Liver (tissue), 9 donors: ENCODE results near the gene FZR1. TPM values are rescaled to one million over a fixed set of nuclear protein-coding genes. Genes with fewer than 3 reads are reported as not detected.
A peak's percentile ranks its signal among the peaks of the same experiment; 100 is the strongest.

ENCODE experiments used
- DNase-seq: peaks from one replicate; pipeline ENCODE4 v3.0.0-alpha.2; 2017; ENCODE audit warnings: low spot score
- H3K27ac ChIP-seq, 2 donors: one replicate each; pipeline ENCODE4 v1.7.0; 2013; ENCODE audit warnings: inconsistent platforms in 2 of 2, low read length in 2 of 2, control low read depth in 1 of 2, low read depth in 1 of 2, mild to moderate bottlenecking in 1 of 2
- H3K27me3 ChIP-seq, 4 donors: one replicate each; pipeline versions ENCODE4 v1.6.1 to v1.7.0; 2013; ENCODE audit warnings: low read length in 3 of 4, inconsistent platforms in 1 of 4, mild to moderate bottlenecking in 1 of 4, moderate library complexity in 1 of 4; ENCODE audit not compliant: control insufficient read depth in 4 of 4, insufficient read depth in 4 of 4
- H3K36me3 ChIP-seq, 4 donors: one replicate each; pipeline versions ENCODE4 v1.6.1 to v1.7.0; 2013; ENCODE audit warnings: low read length in 3 of 4, mild to moderate bottlenecking in 3 of 4, low read depth in 1 of 4, moderate library complexity in 1 of 4; ENCODE audit not compliant: control insufficient read depth in 4 of 4, insufficient read depth in 3 of 4
- H3K4me1 ChIP-seq, 4 donors: one replicate each; pipeline versions ENCODE4 v1.6.1 to v1.7.0; 2013; ENCODE audit warnings: low read length in 3 of 4, mild to moderate bottlenecking in 3 of 4, moderate library complexity in 1 of 4; ENCODE audit not compliant: control insufficient read depth in 4 of 4, insufficient read depth in 4 of 4
- H3K4me3 ChIP-seq, 3 donors: one replicate each; pipeline versions ENCODE4 v1.6.1 to v1.7.0; 2013; ENCODE audit warnings: low read length in 3 of 3, control low read depth in 1 of 3, low read depth in 1 of 3, mild to moderate bottlenecking in 1 of 3
- H3K9ac ChIP-seq, 2 donors: one replicate each; pipeline ENCODE4 v1.7.0; 2013; ENCODE audit warnings: low read length in 2 of 2, mild to moderate bottlenecking in 2 of 2, moderate library complexity in 2 of 2, control low read depth in 1 of 2, low read depth in 1 of 2
- H3K9me3 ChIP-seq, 4 donors: one replicate each; pipeline versions ENCODE4 v1.6.1 to v1.7.0; 2013; ENCODE audit warnings: low read length in 3 of 4; ENCODE audit not compliant: control insufficient read depth in 4 of 4
- EGR1 ChIP-seq, 2 donors: IDR thresholded peaks; 2 replicates each; pipeline ENCODE4 v1.6.1; 2016 to 2018; ENCODE audit warnings: antibody characterized with exemption in 2 of 2, low read depth in 2 of 2
- FOXA1 ChIP-seq: IDR thresholded peaks from 2 replicates; pipeline ENCODE4 v1.6.1; 2016; ENCODE audit warnings: antibody characterized with exemption
- FOXA2 ChIP-seq: IDR thresholded peaks from 2 replicates; pipeline ENCODE4 v1.6.1; 2016; ENCODE audit warnings: antibody characterized with exemption
- GABPA ChIP-seq, 2 donors: IDR thresholded peaks in 1 of 2; conservative IDR thresholded peaks in 1 of 2; 2 replicates each; pipeline ENCODE4 v1.6.1; 2016; ENCODE audit warnings: antibody characterized with exemption in 2 of 2, mild to moderate bottlenecking in 1 of 2, moderate library complexity in 1 of 2
- HNF4A ChIP-seq, 2 donors: conservative IDR thresholded peaks; 2 replicates each; pipeline ENCODE4 v1.6.1; 2016; ENCODE audit warnings: antibody characterized with exemption in 2 of 2, mild to moderate bottlenecking in 2 of 2
- HNF4G ChIP-seq: IDR thresholded peaks from 2 replicates; pipeline ENCODE4 v1.6.1; 2016; ENCODE audit warnings: antibody characterized with exemption
- JUND ChIP-seq, 2 donors: IDR thresholded peaks; 2 replicates each; pipeline ENCODE4 v1.6.1; 2016; ENCODE audit warnings: antibody characterized with exemption in 2 of 2
- NR2F2 ChIP-seq: IDR thresholded peaks from 2 replicates; pipeline ENCODE4 v1.6.1; 2016; ENCODE audit warnings: antibody characterized with exemption
- RAD21 ChIP-seq, 2 donors: IDR thresholded peaks; 2 replicates each; pipeline ENCODE4 v1.6.1; 2016; ENCODE audit warnings: antibody characterized with exemption in 2 of 2, mild to moderate bottlenecking in 2 of 2
- RXRA ChIP-seq, 2 donors: IDR thresholded peaks; 2 replicates each; pipeline ENCODE4 v1.6.1; 2017 to 2018; ENCODE audit warnings: antibody characterized with exemption in 2 of 2, mild to moderate bottlenecking in 1 of 2
- SP1 ChIP-seq: IDR thresholded peaks from 2 replicates; pipeline ENCODE4 v1.6.1; 2018; ENCODE audit warnings: antibody characterized with exemption, mild to moderate bottlenecking
- WGBS: extraction: QIAGEN DNeasy Blood & Tissue Kit; methylation state at CpG from one replicate; pipeline ENCODE4 v1.1.7; 2013; 5-methylcytosine and 5-hydroxymethylcytosine counted together
- polyA plus RNA-seq, 2 donors: library from polyadenylated mRNA; stranded (reverse) in 1 of 2; unstranded in 1 of 2; fragments of 200-250 nt in 1 of 2; fragments of >200 nt in 1 of 2; fragmentation: Nextera tagmentation in 1 of 2; extraction: Ambion mirVana in 1 of 2; gene quantifications; one replicate each; pipeline versions ENCODE4 v1.2.1 to v1.2.3, GENCODE V29; 2013 to 2015
- total RNA-seq, 2 donors: library from RNA; depleted of rRNA; stranded (reverse); fragments of >200 nt; gene quantifications; one replicate each; pipeline ENCODE4 v1.2.3, GENCODE V29; 2014
- TF ChIP-seq, protein P1 (sequence below): fragments of 150-350 bp; IDR thresholded peaks from 2 replicates; pipeline ENCODE4 v1.5.1; 2017; ENCODE audit warnings: improper control_type of control experiment, low read depth, low read length; ENCODE audit not compliant: missing input control
- TF ChIP-seq, protein P2 (sequence below): IDR thresholded peaks from 2 replicates; pipeline ENCODE4 v1.6.1; 2016; ENCODE audit warnings: antibody characterized with exemption, mild to moderate bottlenecking
- TF ChIP-seq, protein P3 (sequence below): IDR thresholded peaks from 2 replicates; pipeline ENCODE4 v1.6.1; 2016; ENCODE audit warnings: antibody characterized with exemption
- TF ChIP-seq, protein P4 (sequence below): IDR thresholded peaks from 2 replicates; pipeline ENCODE4 v1.6.1; 2016; ENCODE audit warnings: antibody characterized with exemption
- donor health status: healthy.
- donor health status: healthy.
- donor health status: healthy.
- donor health status: healthy.
- donor health status: healthy.

The FZR1 gene
- total and polyA plus RNA-seq, 4 donors, result 17.0 to 27.3 (median 20.3) TPM

DNA sequence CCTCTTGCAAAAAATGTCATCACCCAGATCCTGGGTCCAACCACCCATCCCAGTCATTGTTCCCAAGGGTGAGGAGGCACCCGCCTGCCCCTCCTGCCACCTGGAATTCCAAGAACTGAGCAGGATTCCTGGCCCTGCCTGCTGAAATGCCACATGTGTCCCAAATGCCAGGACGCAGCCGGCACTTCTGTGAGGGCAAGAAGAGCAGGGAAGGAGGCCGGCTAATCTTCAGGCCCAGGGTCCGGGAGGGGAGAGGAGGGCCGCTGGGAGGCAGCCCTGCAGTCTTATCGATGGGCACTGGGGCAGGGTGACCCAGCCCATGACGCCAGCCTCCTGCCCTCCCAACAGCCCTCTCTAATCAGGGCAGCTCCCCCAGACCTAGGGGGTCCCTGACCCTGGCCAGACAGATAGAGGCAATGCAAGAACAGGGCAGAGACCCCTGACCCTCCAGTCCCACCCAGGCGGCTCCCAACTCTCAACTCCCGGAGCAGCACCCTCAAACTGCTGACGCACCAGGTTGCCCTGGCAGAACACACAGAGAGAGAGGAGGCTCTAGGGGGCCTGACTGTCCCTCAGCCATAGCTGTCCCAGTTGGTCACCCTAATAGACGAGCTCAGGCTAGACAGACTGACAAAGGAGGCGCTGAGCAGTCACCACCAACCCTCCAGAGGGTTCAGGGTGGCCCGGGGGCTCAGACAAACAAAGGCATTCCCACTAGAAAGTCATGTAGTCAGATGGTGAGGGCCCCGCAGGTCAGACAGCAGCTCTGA is 49.7 kb downstream of the FZR1 start:
- no peaks in the 10 kb centered on the region for H3K27me3 ChIP-seq
- peaks cover 0 to 2% (median under 1%) of the 10 kb centered on the region in 4 donors for H3K36me3 ChIP-seq
- H3K9me3 ChIP-seq, result no peaks in the 10 kb centered on the region
- TF ChIP-seq EGR1 (IDR thresholded peaks at IDR 0.05; ENCODE audit: low read depth in 2 of 2), result no peak
- TF ChIP-seq FOXA1, result no peak
- TF ChIP-seq SP1, result no peak
- TF ChIP-seq, protein P1, sequence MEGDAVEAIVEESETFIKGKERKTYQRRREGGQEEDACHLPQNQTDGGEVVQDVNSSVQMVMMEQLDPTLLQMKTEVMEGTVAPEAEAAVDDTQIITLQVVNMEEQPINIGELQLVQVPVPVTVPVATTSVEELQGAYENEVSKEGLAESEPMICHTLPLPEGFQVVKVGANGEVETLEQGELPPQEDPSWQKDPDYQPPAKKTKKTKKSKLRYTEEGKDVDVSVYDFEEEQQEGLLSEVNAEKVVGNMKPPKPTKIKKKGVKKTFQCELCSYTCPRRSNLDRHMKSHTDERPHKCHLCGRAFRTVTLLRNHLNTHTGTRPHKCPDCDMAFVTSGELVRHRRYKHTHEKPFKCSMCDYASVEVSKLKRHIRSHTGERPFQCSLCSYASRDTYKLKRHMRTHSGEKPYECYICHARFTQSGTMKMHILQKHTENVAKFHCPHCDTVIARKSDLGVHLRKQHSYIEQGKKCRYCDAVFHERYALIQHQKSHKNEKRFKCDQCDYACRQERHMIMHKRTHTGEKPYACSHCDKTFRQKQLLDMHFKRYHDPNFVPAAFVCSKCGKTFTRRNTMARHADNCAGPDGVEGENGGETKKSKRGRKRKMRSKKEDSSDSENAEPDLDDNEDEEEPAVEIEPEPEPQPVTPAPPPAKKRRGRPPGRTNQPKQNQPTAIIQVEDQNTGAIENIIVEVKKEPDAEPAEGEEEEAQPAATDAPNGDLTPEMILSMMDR, result no peak
- no peak for TF ChIP-seq HNF4G
- TF ChIP-seq, protein P2, sequence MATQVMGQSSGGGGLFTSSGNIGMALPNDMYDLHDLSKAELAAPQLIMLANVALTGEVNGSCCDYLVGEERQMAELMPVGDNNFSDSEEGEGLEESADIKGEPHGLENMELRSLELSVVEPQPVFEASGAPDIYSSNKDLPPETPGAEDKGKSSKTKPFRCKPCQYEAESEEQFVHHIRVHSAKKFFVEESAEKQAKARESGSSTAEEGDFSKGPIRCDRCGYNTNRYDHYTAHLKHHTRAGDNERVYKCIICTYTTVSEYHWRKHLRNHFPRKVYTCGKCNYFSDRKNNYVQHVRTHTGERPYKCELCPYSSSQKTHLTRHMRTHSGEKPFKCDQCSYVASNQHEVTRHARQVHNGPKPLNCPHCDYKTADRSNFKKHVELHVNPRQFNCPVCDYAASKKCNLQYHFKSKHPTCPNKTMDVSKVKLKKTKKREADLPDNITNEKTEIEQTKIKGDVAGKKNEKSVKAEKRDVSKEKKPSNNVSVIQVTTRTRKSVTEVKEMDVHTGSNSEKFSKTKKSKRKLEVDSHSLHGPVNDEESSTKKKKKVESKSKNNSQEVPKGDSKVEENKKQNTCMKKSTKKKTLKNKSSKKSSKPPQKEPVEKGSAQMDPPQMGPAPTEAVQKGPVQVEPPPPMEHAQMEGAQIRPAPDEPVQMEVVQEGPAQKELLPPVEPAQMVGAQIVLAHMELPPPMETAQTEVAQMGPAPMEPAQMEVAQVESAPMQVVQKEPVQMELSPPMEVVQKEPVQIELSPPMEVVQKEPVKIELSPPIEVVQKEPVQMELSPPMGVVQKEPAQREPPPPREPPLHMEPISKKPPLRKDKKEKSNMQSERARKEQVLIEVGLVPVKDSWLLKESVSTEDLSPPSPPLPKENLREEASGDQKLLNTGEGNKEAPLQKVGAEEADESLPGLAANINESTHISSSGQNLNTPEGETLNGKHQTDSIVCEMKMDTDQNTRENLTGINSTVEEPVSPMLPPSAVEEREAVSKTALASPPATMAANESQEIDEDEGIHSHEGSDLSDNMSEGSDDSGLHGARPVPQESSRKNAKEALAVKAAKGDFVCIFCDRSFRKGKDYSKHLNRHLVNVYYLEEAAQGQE, result no peak
- no peak overlapping the region for H3K27ac ChIP-seq
- WGBS, result 85% methylated on average over 15 of the region's 15 CpGs
- peak overlapping the region in 2 of 3 donors; percentile 23 to 96 for H3K4me3 ChIP-seq
- DNase-seq, result no peak
- peaks cover 9 to 44% (median 25%) of the 10 kb centered on the region in 4 donors for H3K4me1 ChIP-seq
- no peak overlapping the region for H3K9ac ChIP-seq

DNA sequence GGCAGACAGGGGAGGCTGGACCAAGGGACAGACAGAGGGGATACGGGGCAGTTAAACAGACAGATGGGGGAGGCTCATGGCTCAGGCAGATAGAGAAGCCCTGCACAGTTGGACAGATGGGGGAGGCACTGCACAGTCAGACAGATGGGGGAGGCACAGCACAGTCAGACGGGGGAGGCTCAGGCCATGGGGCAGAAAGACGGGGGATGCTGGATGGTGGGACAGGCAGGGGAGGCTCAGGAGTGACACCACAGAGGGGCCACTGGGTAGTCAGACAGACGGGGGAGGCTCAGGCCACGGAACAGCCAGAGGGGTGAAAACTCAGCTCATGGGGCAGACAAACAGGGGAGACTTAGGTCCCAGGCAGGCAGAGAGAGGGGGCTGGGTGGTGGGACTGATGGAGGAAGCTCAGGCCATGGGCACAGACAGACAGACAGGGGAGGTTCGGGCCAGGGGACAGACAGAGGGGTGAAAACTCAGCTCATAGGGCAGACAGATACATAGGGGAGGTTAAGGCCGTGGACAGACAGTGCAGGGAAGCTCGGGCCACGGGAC is 50.4 kb downstream of the FZR1 start:
- Histone ChIP-seq H3K4me1 (peaks cover 9 to 44% (median 25%) of the 10 kb centered on the region in 4 donors), H3K27ac (peak overlapping the region in 1 of 2 donors; percentile 16), H3K27me3 (no peaks in the 10 kb centered on the region), H3K9ac (peak overlapping the region; percentile 24 to 45), H3K36me3 (no peaks in the 10 kb centered on the region), H3K4me3 (peak overlapping the region; percentile 75 to 96 (median 88)), H3K9me3 (no peaks in the 10 kb centered on the region)
- no peak for DNase-seq
- TF ChIP-seq EGR1 (IDR thresholded peaks at IDR 0.05; ENCODE audit: low read depth in 2 of 2), result no peak
- no peak for TF ChIP-seq RXRA (IDR thresholded peaks at IDR 0.05)
- TF ChIP-seq, protein P3, sequence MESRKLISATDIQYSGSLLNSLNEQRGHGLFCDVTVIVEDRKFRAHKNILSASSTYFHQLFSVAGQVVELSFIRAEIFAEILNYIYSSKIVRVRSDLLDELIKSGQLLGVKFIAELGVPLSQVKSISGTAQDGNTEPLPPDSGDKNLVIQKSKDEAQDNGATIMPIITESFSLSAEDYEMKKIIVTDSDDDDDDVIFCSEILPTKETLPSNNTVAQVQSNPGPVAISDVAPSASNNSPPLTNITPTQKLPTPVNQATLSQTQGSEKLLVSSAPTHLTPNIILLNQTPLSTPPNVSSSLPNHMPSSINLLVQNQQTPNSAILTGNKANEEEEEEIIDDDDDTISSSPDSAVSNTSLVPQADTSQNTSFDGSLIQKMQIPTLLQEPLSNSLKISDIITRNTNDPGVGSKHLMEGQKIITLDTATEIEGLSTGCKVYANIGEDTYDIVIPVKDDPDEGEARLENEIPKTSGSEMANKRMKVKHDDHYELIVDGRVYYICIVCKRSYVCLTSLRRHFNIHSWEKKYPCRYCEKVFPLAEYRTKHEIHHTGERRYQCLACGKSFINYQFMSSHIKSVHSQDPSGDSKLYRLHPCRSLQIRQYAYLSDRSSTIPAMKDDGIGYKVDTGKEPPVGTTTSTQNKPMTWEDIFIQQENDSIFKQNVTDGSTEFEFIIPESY, result no peak
- no peak for TF ChIP-seq SP1
- TF ChIP-seq, protein P4, sequence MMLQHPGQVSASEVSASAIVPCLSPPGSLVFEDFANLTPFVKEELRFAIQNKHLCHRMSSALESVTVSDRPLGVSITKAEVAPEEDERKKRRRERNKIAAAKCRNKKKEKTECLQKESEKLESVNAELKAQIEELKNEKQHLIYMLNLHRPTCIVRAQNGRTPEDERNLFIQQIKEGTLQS, result no peak
- no peak for TF ChIP-seq HNF4G
- no peak for TF ChIP-seq RAD21 (IDR thresholded peaks at IDR 0.05)
- no peak for TF ChIP-seq HNF4A (conservative IDR thresholded peaks at IDR 0.05)
- TF ChIP-seq NR2F2, result no peak
- no peak for TF ChIP-seq FOXA2
- no peak for TF ChIP-seq GABPA (IDR thresholded peaks at IDR 0.05 in 1 of 2, conservative IDR thresholded peaks at IDR 0.05 in 1 of 2)
- no peak for TF ChIP-seq JUND (IDR thresholded peaks at IDR 0.05)
- TF ChIP-seq, protein P2, result no peak
- 45% methylated on average over 9 of the region's 9 CpGs for WGBS
